Measurements from ENCODE around the gene MYOD1.

Gene MYOD1

DNA sequence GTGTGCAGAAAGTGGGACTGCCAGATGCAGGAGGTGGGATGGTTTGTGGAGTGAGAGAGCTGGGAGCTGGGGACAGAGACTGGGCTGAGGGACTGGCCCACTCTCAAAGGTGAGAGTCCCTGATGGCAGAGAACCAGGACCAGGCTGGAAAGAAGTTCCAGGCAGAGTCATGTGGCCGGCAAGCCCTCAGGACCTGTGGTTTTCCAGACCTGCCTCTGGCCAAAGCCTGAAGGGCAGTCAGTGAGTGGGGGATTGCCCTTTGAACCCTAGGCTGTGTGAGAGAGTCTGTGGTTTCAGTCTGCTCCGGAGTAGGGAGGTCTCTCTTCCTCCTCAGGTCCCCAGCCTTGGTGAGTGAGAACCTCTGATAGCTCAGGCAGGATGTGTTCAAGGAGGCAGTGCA, 32.2 kb downstream of the MYOD1 start:
- no peak for DNase-seq

DNA sequence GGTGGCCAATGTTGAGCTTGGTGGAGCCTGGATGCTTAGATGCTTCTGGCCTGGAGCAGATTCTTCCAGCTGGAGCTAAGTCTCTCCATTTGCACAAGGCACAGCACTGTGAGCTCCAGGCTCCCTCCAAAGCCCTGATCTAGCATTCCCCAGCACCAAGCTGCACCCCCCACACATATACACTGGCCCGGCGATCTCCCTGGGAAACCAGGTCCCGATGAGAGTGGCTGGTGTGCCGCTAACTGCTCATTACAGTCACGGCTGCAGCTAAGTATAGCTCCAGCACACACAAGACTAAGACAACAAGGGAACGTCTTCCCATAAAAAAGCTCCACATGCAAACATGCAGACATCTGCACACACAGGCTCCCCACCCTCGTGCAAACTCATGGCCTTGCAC, 32.8 kb downstream of the MYOD1 start:
- DNase-seq: no peak

DNA sequence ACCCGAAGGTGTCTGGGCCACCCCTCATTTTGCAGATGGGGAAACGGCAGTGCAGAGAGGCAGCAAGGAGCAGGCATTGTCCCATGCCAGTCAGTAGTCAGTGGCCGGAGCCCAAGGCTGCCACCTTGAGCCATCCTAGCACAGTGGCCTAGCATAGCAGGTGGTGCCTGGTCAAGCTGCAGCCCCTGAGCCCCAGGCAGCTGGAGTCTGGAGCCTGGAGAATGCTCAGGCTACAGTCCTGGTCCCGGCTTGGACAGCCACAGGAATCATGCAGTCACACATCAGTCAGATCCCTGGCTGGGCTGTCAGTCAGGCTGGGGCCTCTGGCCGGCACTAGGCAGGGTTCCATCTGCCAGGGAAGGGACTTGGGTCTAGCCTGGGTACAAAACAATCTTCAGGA, 33.8 kb downstream of the MYOD1 start:
- no peak for DNase-seq

- no peak for DNase-seq
These were observed 34.3 kb downstream of the MYOD1 start for GRCh38 chr11:17753641-17754040.

GRCh38 chr11:17755891-17756290, 36.5 kb downstream of the MYOD1 start:
- no peak for DNase-seq

DNA sequence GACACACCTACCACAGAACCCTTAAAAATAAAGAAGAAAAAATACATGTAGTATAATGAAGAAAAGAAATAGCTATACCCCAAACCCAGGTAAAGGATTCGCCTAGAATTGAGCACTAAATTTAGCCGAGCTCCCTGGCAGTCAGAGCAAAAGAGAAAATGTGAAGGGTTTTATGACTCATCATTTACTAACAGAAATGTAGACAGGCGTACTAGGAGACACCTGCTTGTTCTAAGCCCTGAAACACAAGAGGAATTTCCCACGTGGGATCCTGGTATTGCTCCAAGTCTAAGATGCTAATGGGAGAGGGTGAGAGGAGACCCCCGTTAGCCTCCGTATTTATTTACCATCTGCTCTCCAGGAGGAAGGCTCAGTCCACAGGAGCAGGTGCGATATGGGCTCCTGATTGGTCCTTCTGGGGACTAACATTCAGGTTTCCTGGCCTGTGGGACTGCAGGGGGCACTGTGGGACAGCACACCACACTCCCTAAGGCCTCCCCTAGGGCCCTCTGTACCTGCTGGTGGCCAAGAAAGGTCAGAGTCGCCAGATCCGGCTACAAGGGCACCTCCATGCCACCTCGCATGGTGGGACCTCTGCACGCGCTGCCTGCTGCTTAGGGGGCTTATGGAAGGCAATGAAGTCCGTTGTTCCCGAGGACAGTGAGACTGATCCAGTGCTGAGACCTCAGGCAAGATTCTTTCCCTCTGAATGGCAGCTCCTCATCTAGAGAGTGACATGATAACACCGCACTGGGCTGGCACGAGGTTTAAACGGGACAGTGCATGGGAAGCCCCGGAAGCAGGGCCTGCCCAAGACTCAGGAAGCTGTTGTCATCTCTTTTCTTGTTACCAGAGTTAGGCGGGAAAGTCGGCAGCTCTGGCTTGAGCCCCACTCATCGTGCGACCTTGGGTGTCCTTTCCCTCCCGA, 41.0 kb downstream of the MYOD1 start:
- DNase-seq: no peak

DNA sequence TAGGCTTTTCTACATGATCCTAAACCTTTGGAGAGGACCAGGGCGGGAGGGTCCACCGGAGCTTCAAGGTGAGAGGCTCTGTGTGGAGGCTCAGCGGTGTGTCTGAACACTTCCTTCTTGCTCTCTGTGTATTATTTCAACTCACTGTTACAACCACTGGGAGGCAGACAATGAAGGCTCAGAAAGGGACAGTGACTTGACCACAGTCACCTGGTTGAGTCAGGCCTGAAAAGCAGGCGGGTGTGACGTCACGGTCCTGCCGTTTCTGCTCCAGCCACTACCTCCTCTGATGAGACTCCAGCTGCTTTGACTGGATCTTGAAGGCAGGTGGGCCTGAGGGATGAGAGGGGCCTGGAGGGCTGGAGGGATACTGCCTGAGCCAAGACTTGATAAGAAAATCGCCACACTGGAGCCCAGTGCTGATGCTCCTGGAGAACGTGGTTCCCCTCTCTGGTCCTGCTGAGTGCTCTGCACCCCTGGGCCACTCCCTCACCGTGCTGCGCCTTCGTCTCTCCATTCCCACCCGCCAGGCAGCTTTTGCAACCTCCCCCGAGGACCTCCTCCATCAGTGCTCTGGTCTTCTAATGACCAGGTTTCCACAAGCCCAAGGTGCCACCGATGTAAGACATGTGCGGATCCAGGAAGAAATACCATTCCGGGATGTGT, 43.1 kb downstream of the MYOD1 start:
- no peak for DNase-seq

GRCh38 chr11:17763244-17763643, 43.9 kb downstream of the MYOD1 start:
- DNase-seq: no peak

GRCh38 chr11:17763703-17764102, 44.3 kb downstream of the MYOD1 start:
- no peak for DNase-seq

GRCh38 chr11:17764446-17765218, 45.3 kb downstream of the MYOD1 start:
- DNase-seq: no peak

DNA sequence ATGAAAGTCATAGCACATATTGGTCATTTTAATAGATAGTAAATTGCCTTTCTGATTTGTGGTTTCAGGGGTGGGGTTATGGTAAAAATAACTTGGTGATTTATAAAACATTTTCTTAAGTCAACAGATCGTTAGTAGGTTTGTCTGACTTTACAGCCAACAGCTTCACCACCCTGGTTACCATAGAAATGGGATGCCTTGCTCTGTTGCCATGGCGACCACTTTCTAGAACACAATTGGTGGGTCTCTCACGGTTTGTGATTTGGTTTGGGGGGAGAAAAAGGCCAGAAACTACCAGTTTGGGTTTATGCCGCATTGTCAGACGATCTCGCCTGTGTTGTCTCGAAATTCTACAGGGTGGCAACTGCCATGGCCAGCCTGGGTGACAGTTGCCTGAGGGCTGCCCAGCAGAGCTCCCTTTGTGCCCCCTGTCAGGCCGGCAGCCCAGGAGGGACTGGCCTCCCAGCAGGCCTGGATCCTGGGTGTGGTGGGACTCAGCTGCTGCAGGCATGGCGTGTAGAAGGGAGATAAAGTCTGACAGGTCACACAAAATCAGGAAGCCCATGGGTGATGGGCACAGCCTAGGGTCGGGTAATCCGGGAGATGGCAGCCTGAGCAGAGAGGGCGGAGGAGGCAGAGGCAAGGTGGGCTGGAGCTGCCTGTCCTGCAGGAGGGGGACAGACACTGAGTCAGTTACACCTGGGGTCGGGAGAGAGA, 46.1 kb downstream of the MYOD1 start:
- DNase-seq: no peak

- no peak for DNase-seq
These were observed 46.6 kb downstream of the MYOD1 start for GRCh38 chr11:17766073-17766359.

DNA sequence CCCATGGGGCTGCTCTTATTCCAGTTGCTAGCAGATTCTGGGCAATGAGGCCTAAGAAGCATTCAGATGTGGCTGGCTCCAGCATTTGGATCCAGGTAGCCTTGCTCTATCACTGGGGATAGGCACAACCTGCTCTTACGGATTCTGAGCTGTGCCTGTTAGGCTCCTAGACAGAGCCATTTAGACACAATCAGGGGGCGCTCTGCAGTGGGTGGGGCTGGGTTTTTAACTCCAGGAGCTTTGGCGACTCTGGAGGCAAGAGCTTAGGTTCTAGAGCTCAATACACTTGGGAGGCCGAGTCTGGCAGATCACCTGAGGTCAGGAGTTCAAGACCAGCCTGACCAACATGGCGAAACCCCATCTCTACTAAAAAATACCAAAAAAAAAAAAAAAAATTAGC, 47.2 kb downstream of the MYOD1 start:
- DNase-seq: no peak

DNA sequence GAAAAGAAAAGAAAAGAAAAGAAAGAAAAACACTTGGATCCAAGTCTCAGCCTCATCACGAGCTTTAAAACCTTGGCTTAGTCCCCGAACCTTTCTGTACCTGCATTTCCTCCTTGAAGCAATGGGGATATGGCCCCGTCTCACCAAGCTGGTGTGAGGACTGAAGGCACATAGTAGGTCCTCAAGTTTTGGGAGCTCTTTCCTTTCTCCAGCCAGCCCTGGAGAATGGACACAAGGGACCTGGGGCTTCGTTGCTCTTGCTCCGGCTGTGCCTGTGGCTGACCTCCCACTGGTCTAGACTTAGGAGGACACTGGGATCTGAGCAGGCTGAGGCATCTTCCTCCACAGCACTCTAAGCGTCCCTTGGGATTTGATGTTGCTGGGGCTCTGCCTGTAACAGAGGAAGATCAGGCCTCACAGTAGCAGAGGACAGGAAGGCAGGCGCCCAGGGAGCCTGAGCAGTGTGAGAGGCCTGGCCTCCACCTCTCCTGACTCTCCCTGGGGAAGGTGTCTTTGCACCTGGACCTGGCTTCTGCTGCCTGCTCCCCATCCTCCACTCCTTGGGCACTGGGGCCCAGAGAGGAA, 48.0 kb downstream of the MYOD1 start:
- no peak for DNase-seq

GRCh38 chr11:17767914-17768313, 48.5 kb downstream of the MYOD1 start:
- DNase-seq: no peak

- DNase-seq: no peak
These were observed 49.2 kb downstream of the MYOD1 start for GRCh38 chr11:17768547-17768946.

- DNase-seq: no peak
These were observed 49.8 kb downstream of the MYOD1 start for GRCh38 chr11:17769218-17769617.

DNA sequence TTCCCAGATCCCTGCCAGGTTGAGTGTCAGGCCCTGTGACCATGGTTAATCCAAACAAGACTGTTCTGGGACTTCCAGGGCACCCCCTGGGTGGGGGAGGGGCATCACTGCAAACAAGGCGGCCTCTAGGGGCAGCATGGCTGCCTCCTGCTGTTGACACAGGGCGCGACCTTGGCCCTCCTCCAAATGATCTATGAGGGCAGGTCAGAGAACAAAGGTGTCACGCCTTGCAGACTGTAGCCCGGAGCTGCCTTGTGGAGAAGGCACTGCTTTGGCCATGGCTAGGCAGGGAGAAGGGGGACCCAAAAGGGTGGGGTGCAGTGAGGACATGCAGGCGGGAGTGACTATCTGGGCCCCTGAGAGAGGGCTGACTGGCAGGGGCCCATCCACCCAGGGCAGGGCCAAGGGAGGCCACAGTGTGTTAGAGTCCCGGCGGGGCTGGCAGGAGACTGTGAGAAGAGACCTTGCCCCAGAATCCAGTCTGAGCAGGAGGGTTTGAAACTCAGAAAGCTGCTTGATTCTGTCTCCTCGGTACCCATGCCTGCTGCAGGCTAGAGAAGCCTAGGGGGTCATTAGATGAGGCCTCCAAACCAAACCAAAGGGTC, 50.8 kb downstream of the MYOD1 start:
- no peak for DNase-seq

- DNase-seq: no peak
These were observed 51.5 kb downstream of the MYOD1 start for GRCh38 chr11:17770917-17771316.

DNA sequence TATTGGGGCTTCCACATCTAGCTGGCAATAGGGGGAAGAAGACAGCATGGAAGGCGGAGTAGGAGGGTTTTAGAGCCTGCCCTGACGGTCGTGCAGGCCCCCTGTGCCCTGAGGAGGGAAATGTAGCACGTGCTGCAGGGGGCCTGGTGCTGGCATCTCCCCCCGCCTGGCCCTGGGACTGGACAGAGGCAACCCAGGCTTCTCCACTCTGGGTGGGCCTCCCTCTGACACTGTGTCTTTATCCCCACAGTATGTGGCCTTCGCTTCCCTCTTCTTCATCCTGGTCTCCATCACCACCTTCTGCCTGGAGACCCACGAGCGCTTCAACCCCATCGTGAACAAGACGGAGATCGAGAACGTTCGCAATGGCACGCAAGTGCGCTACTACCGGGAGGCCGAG, 52.0 kb downstream of the MYOD1 start:
- DNase-seq: no peak
